SK-N-MC (cell line): ENCODE data around the gene LCE2D.
"Not testable (repeated sequence)": the region's sequence is repeated elsewhere in the genome, so short reads cannot be mapped to it uniquely, and the experiment has no call there.

ENCODE experiments used
- DNase-seq: peaks from one replicate; pipeline ENCODE4 v3.0.0-alpha.2; 2011; ENCODE audit warnings: low read depth, low spot score
- H3K27ac ChIP-seq: fragments of 200-600 bp; sonication (generic); 2 replicates; pipeline ENCODE4 v1.5.1; 2016; ENCODE audit warnings: mixed run types
- H3K36me3 ChIP-seq: fragments of 200-600 bp; sonication (generic); 2 replicates; pipeline ENCODE4 v1.6.1; 2017; ENCODE audit warnings: antibody characterized with exemption, low read length, mixed read lengths; ENCODE audit not compliant: insufficient read depth
- H3K4me3 ChIP-seq: fragments of 200-600 bp; sonication (generic); 2 replicates; pipeline ENCODE4 v1.5.1; 2016
- H3K9ac ChIP-seq: fragments of 200-600 bp; sonication (generic); 2 replicates; pipeline ENCODE4 v1.8.0; 2017; ENCODE audit warnings: mixed run types, mixed read lengths; ENCODE audit not compliant: insufficient read length
- H3K9me3 ChIP-seq: fragments of 200-600 bp; sonication (generic); 2 replicates; pipeline ENCODE4 v1.6.1; 2017; ENCODE audit warnings: low read depth, mild to moderate bottlenecking, antibody characterized with exemption, low read length, moderate library complexity, mixed read lengths
- EZH2 ChIP-seq: fragments of 200-600 bp; sonication (generic); IDR thresholded peaks from one replicate; pipeline ENCODE4 v1.6.1; 2017; ENCODE audit warnings: antibody characterized with exemption
- FOXP2 ChIP-seq: optimal IDR thresholded peaks from 2 replicates; pipeline ENCODE3; 2011; ENCODE audit warnings: mild to moderate bottlenecking, moderate library complexity; ENCODE audit not compliant: insufficient read depth; ENCODE audit errors: extremely low read length, control extremely low read depth
- POLR2AphosphoS5 ChIP-seq: IDR thresholded peaks from 2 replicates; pipeline ENCODE4 v1.6.1; 2012; ENCODE audit warnings: mild to moderate bottlenecking, low read depth, low read length, borderline replicate concordance

The LCE2D gene

GRCh38 chr1:152645146-152645545 lies 18.0 kb upstream of the LCE2D start:
- no peak overlapping the region for H3K27ac ChIP-seq
- H3K4me3 ChIP-seq = no peak overlapping the region
- DNase-seq = no peak
- TF ChIP-seq FOXP2 (no peak), EZH2 (no peak), POLR2AphosphoS5 (no peak)
- no peak overlapping the region for H3K9ac ChIP-seq
- no peaks in the 10 kb centered on the region for H3K9me3 ChIP-seq
- H3K36me3 ChIP-seq = no peaks in the 10 kb centered on the region

DNA sequence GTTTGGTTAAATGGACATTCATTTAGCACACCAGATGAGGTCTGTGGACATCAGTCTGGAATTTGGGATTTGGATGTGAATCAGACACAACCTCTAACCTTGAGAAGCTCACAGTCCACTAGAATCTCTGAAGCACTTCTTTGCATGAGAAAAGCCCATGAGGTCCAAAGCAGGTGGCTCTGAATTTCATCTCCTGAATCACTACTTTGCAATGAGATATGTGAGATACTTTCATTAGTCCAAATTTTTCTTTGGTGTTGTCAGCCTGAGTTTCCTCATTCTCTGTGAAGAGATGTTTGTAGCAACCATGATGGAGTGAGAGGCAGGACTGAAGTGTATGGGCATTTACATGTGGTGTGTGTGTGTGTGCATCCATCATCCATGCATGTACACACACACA lies 16.5 kb upstream of the LCE2D start:
- Histone ChIP-seq H3K27ac (no peak overlapping the region), H3K36me3 (no peaks in the 10 kb centered on the region), H3K9ac (no peak overlapping the region), H3K4me3 (no peak overlapping the region), H3K9me3 (no peaks in the 10 kb centered on the region)
- TF ChIP-seq POLR2AphosphoS5 (no peak), EZH2 (no peak), FOXP2 (no peak)
- DNase-seq = no peak

- Histone ChIP-seq H3K27ac (no peak overlapping the region), H3K9me3 (no peaks in the 10 kb centered on the region), H3K4me3 (no peak overlapping the region), H3K36me3 (no peaks in the 10 kb centered on the region), H3K9ac (no peak overlapping the region)
- DNase-seq = no peak
- TF ChIP-seq FOXP2 (no peak), EZH2 (no peak), POLR2AphosphoS5 (no peak)
Observed at GRCh38 chr1:152654110-152654509, 9.1 kb upstream of the LCE2D start.

GRCh38 chr1:152656459-152656858 lies 6.7 kb upstream of the LCE2D start:
- H3K9me3 ChIP-seq = no peaks in the 10 kb centered on the region
- no peak overlapping the region for H3K4me3 ChIP-seq
- no peaks in the 10 kb centered on the region for H3K36me3 ChIP-seq
- DNase-seq = no peak
- no peak for TF ChIP-seq FOXP2
- no peak for TF ChIP-seq POLR2AphosphoS5
- TF ChIP-seq EZH2 = no peak
- no peak overlapping the region for H3K9ac ChIP-seq
- no peak overlapping the region for H3K27ac ChIP-seq

DNA sequence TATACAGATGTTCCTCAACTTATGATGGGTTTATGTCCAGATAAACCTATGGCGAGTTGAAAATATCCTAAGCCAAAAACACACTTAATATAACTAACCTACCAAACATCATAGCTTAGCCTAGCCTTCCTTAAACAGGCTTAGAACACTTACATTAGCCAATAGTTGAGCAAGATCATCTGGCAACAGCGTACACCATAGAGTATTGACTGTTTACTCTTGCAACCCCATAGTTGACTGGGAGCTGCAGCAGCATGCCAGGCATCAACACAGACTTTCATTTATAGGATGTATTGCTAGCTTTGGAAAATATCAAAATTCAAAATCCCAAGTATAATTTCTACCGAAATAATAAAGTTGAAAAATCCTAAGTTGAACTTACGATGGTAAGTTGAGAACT lies 5.5 kb upstream of the LCE2D start:
- no peak overlapping the region for H3K27ac ChIP-seq
- no peak overlapping the region for H3K4me3 ChIP-seq
- H3K9me3 ChIP-seq = no peaks in the 10 kb centered on the region
- H3K9ac ChIP-seq = no peak overlapping the region
- DNase-seq = no peak
- H3K36me3 ChIP-seq = no peaks in the 10 kb centered on the region
- no peak for TF ChIP-seq POLR2AphosphoS5
- no peak for TF ChIP-seq FOXP2
- no peak for TF ChIP-seq EZH2

DNA sequence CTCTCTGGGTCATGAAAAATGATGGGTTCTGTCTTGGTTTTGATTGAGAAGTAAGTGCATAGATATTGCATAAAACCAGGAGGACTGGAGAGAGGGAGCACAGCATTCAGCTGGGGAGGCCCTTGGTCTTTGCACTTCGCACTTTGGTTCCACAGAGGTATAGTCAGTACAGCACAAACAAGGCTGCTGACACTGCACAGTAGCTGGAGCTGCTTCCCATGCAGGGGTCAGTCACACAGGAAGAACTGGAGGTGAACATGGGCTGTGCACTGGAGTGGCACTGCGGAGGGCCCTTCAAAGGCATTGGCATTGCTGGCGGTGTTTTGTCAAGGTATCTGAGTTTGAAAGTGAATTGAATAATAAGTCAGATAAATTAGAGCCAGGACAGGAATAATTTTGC lies 4.5 kb upstream of the LCE2D start:
- Histone ChIP-seq H3K36me3 (no peaks in the 10 kb centered on the region), H3K9me3 (no peaks in the 10 kb centered on the region), H3K9ac (no peak overlapping the region), H3K4me3 (no peak overlapping the region), H3K27ac (no peak overlapping the region)
- TF ChIP-seq FOXP2 = no peak
- TF ChIP-seq POLR2AphosphoS5 = no peak
- TF ChIP-seq EZH2 = no peak
- DNase-seq = no peak

- DNase-seq, H3K9me3 ChIP-seq: not testable (repeated sequence)
Observed at GRCh38 chr1:152666171-152666570, 3.0 kb downstream of the LCE2D start.

DNA sequence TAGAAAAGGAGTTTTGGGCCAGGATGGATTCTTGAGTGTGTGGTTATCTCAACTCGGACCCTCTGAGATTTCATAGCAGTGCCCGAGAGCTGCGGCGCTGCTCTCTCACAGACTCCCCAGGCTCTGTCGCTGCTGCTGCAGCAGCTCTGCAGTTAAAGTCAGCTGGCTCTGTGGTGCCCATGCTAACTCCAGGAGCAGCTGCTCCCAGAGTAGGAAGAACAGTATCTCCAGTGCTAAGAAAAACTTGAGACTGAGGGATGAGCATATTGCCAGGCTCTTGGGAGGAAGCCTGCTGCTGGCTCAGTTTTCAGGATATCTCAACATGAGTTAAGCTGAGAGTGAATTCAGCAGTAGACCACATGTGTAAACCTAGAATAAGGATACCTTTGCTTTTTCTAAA lies 4.5 kb downstream of the LCE2D start:
- Histone ChIP-seq H3K9me3 (no peaks in the 10 kb centered on the region), H3K27ac (no peak overlapping the region), H3K36me3 (no peaks in the 10 kb centered on the region), H3K4me3 (no peak overlapping the region), H3K9ac (no peak overlapping the region)
- TF ChIP-seq POLR2AphosphoS5 (no peak), EZH2 (no peak), FOXP2 (no peak)
- no peak for DNase-seq

More at GRCh38 chr1:152666171-152666570, 3.0 kb downstream of the LCE2D start:
- not testable (repeated sequence) for H3K9ac ChIP-seq, H3K4me3 ChIP-seq, H3K27ac ChIP-seq, H3K36me3 ChIP-seq

DNA sequence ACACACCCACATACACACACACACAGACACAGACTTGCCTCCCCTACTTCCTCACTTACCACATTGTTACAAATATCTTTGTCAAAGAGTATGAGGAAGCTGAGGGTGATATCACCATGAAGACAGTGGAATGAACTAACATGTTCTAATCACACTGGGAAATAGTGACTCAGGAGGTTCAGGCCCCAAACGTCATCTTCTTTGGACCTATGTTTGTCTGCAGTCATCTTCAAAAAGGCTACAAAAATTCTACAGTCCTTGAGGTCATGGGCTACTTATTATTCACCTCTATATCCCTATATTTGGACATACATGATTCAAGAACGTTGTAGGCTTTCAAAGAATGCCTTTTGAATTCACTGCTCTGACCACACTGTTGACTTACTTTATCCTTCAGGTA lies 9.8 kb downstream of the LCE2D start:
- TF ChIP-seq EZH2 = no peak
- no peak for TF ChIP-seq POLR2AphosphoS5
- no peak for TF ChIP-seq FOXP2
- Histone ChIP-seq H3K27ac (no peak overlapping the region), H3K4me3 (no peak overlapping the region), H3K9me3 (no peaks in the 10 kb centered on the region), H3K36me3 (no peaks in the 10 kb centered on the region), H3K9ac (no peak overlapping the region)
- DNase-seq = no peak

DNA sequence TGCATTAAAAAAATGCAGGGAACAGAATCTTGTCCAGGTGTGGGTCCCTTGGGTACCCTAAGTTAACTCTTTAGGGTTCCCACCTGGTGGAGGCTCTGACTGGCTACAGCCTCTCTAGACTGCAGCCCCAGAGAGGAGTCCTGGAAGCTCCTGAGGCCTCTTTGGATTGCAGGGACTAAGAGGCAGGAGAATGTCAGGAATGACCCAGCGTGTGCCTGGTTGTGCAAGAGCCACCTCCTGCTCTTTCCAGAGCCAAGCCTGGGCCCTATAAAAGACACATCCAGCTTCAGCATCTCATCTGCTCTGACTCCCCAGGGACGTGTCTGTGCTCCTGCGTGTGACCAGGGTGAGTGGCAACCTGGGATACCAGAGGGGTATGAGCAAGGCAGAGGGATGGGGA lies 11.8 kb downstream of the LCE2D start, which contains the start of gene LCE2C:
TSS of gene LCE2C (plus strand) at position 297 of the 400 bp plus-strand sequence. CDS start 737 bp downstream, outside the sequence.
- H3K4me3 ChIP-seq, H3K9me3 ChIP-seq, H3K27ac ChIP-seq, DNase-seq, H3K36me3 ChIP-seq, H3K9ac ChIP-seq: not testable (repeated sequence)
